HG03060 (cell line): ENCODE data around the gene TMEM107.

Experiments
- ATAC-seq: cut with Tn5 transposase; IDR thresholded peaks from one replicate; pipeline ENCODE4 v1.9.1; 2021; ENCODE audit warnings: low read depth, moderate number of reproducible peaks; ENCODE audit not compliant: unreplicated experiment

Gene TMEM107

GRCh38 chr17:8140065-8141029 lies 35.8 kb downstream of the TMEM107 start:
- ATAC-seq = no peak

DNA sequence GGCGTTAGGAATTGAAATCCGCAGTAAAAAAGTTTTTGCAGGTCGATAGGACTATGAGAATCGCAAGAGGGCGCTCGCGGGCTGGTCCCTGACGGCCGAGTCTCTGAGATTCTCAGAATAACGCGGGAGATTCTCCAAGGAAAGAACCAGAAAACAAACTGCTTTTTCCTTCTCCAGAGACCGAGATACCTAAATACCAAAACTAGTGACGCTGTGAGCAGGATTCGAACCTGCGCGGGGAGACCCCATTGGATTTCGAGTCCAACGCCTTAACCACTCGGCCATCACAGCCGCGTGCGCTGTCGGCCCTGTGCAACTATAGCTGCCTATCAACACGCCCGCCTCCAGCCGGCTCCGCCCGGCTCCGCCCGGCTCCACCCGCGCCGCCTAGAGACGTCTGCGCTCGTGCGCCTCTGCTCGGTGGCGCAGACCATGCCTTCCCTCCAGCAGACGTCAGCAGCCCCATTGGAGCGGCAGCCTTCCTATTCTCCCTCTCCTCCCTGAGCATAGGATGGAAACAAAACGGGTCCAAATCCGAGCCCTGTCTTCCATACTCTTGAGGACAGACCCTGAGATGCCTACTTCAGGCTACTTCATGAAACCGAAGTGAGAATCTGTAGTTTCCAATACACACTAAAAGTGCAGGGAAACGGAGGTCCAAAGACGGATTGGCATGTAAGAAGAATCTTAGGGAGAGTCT lies 37.4 kb downstream of the TMEM107 start:
- peak; percentile 63 for ATAC-seq

DNA sequence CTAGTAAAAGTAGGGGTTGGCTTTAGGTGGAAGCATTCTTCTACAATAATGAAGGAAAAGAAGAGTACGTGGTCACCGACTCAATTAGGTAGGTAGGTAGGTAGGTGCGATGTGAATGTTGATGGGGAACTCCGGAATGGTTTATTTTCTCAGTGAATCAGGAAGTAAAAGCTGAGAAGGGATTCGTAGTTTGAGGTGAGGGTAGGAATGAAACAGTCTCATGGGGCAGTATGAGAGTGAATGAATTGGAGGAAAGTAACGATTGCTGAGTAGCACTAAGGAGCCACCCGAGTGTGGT lies 37.9 kb downstream of the TMEM107 start:
- no peak for ATAC-seq

DNA sequence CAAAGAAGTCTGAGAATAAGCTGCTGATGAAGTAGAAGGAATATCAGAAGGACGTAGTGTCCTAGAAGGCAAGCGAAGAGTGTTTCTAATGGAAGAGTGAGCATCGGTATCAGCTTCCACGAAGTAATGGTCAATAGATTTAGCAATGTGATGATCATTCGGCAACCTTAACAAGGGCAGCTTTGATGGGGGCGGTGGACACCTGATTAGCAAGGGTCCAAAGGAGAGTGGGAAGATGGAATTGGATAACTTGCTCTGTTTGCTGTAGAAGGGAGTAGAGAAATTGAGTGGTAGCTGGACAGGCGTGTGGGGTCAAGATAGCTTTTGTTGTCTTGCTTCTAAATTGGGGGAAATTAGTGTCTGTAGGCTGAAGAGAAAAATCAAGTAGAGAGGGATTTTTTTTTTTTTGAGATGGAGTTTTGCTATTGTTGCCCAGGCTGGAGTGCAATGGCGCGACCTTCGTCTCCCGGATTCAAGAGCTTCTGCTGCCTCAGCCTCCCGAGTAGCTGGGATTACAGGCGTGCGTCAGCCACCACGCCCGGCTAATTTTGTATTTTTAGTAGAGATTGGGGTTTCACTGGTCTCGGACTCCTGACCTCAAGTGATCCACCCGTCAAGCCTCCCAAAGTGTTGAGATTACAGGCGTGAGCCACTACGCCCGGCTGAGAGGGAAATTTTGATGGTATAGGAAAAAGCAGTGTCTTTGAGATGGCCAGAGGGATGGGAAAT lies 38.4 kb downstream of the TMEM107 start:
- no peak for ATAC-seq

- ATAC-seq = no peak
Measured at GRCh38 chr17:8133941-8134340, 42.2 kb downstream of the TMEM107 start.

DNA sequence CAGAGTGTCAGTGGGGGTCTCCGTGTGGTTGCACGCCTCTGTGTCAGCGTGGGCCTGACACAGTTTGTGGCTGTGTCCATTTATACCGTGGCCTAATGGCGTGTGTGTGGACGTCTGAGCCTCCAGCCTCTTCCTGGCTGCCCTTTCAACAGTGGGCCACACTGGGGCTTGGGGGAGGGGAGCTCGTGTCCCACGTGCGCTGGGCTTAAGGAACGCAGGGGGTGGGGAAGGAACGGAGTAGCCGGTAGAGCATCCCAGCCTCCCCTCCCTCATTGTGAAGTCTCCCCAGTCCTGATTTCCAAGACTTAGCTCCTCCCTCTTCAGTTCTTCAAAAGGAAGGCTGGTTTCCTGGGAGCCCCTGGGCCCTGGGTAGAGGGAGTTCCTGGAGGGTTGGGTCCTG lies 42.8 kb downstream of the TMEM107 start:
- no peak for ATAC-seq

- ATAC-seq = no peak
Measured at GRCh38 chr17:8131844-8132441, 44.2 kb downstream of the TMEM107 start.

- ATAC-seq = no peak
Measured at GRCh38 chr17:8128125-8128784, 47.9 kb downstream of the TMEM107 start.

GRCh38 chr17:8126491-8127066 lies 49.6 kb downstream of the TMEM107 start:
- ATAC-seq = no peak

GRCh38 chr17:8125947-8126490 lies 50.2 kb downstream of the TMEM107 start:
- no peak for ATAC-seq

DNA sequence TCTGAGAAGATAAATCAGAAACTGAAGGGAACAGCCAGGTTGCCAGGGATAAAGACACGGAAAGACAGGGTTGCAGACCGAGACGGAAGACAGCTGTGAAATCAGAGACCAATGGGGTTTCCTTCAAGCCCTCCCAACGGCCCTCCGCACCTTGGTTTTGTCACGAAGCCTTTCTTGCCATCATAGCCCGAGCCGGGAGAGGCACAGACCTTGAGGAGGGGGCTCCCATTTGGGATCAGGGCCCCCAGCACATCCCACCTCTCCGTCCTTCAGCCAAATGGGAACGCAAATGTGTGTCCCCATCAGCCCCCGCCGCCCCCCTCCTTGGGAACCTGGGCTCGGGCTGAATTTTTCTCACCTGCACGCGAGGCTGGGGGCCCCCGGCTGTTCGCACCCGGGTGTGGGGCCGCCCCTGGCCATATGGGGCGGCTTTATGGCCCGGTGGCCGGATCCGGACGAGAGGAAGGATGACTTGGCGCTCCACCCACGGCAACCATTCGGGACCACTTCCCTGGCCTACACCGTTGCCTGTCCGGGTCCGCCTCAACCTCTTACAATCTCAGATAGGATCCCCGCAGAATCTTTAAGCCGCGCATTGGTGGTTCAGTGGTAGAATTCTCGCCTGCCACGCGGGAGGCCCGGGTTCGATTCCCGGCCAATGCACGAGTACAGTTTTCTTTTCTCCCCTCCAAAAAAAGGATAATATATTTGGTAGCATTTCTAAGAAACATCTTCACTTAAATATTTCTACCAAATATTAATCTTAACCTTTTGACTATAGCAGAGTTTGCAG lies 50.8 kb downstream of the TMEM107 start:
- ATAC-seq = no peak

DNA sequence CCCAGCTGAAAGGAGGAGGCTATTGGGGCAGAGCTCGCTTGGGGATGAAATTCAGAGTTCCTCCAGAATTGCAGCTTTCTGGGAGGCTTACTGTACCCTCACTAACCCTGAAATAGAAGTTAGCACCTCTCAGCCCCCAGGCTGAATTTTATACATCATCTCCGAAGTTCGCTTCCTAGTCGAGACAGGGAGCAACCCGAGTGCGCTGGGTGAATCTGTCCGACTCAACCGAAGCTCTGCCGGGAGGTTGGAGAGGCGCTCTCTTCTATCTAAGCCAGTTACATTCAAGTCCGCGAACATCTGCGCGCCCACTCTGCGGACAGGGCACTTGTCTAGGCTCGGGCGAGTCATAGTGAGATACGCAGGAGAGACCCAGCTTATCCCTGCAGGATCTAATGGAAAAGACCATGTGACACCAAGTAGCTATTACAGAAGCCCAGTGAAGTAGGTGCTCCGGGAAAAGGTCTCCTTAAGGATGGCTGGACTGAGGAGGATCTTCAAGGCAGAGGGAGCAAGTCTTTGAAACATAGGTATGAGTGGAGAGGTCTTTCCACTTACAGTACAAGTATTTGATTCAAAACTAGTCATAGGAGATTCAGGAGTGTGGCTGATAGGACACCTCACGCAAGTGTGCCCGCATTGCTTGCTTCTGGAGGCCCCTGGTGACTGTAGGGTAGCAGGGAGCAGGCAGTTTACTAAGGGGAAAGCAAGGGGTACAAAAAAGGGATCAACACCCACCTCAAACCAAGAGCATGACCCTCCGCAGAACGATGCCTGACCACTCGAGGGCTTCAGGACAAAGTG lies 51.6 kb downstream of the TMEM107 start:
- ATAC-seq = no peak

- ATAC-seq = no peak
Measured at GRCh38 chr17:8123695-8124349, 52.4 kb downstream of the TMEM107 start, which contains the start of gene HES7. HES7 (minus strand) TSS chr17:8124106; CDS start chr17:8124084, 22 bp downstream.

DNA sequence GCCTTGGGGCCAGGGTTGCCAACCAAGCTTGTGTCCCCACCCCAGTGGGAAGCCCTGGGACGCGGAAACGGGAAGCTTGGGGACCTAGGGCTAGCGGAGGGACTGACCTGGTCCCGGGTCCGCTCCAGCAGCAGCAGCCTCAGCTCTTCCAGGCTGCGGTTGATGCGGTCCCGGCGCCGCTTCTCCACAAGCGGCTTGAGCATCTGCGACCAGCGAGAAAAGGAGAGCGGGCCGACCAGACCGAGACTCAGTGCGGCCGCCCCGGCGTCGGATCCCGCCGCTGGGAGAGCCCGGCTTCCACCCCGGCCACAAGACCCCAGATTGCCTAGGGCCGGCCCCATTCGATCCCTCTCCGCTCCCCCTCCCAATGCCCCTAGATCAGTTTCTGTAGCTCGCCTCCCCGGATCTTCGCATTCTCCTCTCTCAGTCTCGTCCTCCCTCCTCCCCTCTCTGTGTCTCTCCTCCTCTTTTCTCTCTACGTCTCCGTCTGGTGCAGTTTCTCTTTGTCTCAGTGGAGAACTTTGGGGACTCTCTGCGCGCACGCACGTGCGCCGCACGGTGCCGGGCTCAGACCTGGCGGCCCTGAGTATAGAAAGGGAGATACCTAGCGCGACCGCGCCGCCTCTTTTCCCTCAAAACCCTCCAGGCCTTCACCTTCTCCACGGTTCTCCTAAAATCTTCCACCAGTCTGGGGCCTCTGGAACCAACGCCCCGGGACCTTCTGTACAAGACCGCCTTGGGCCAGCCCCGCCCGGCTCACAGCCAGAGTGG lies 53.1 kb downstream of the TMEM107 start:
- no peak for ATAC-seq
